DMS79 (cell line): ENCODE measurements around the gene IMPG2.
"Not testable (repeated sequence)": the region's sequence is repeated elsewhere in the genome, so short reads cannot be mapped to it uniquely, and the experiment has no call there.

ENCODE experiments used
- DNase-seq: peaks from one replicate; lab custom pipeline; 2025; lab: John Stamatoyannopoulos, UW

IMPG2 gene

GRCh38 chr3:101320475-101320874 is at the start of gene IMPG2:
TSS of gene IMPG2 (minus strand) at chr3:101320575. CDS start at chr3:101320372, 203 bp downstream.
- no peak for DNase-seq

- DNase-seq: no peak
Observed at GRCh38 chr3:101362406-101362805, 42.0 kb upstream of the IMPG2 start.

GRCh38 chr3:101351829-101352228 is 31.5 kb upstream of the IMPG2 start:
- DNase-seq: no peak

- no peak for DNase-seq
Observed at GRCh38 chr3:101340591-101340990, 20.2 kb upstream of the IMPG2 start.

GRCh38 chr3:101333883-101334282 is 13.5 kb upstream of the IMPG2 start:
- no peak for DNase-seq

DNA sequence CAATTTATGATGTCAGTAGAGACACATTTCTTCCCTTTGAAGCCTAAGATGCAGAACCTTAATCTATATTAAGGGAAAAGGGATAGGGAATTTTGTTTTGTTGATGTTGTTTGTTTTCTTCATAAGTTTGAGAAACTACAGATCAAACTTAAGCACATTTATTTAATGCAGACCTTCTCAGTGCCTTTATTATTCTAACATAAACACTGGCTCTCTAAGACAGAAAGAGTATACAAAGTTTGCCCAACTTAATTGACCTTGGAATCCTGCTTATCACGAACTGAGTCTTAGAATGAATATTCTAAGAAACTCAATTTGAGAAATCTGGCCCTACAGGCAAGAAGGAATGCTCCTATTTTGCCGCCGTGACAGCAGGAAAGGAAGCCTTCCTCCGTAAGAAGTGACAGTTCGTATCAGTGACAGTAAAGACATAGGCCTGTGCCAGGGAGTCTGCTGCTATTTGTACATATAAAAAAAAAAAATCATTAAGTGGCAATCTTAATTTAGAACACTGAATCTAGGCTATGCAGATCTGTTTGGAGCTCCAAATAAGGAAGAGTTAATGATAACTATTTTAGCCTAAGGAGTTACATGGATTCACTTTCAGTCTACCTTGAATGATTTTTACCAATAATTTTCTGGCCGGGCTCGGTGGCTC is 8.8 kb upstream of the IMPG2 start:
- DNase-seq: no peak

DNA sequence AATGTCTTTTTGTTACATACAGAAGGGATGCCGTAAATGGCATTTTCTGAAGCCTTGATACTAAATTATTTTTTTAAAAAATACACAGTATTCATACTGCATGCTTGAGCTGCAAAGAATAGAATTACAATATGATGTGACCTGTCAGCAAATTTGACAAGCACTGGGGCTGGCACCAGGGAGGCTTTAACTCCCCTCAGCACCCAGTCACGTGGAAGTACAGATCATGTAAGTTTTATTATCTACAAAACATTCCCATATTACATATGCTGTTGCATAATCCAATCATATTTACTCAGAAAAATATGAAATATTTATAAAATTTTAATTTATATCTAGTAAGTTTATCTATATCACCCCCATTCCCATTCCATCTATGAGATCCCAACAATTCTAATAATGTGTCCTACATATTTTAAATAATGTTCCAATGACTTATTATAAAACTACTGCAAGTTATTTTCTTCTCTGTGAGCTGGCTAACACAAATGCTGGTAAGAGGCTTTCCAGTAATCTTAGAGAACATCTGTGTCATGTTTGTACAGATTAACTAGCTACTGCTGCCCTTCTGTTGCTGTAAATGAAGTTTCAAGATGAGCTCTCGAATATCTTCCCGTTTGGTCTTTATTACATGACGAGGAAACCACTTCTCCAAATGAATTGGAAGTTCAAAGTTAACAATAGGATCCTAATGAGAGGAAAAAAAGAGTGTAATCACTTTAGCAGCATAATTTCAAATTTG is 5.2 kb upstream of the IMPG2 start:
- no peak for DNase-seq

DNA sequence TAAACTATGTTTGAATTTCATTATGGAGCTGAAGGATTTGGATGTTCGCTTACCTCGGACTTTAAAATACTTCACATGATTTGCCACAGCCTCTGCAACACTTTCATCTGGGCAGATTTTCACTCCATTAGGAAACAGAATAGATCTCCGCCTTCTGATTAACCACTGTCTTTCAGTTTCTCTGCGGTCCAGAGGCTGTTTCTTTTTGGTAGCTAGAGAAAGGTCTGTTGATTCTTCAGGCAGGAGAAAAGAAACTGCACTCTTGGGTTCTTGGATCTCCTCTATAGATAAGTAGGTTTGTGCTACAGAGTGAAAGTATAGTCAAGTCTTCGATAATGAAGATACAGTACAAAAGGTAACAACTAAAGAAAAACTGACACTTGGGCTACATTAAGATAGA is 844 bp downstream of the IMPG2 start:
- DNase-seq: no peak

DNA sequence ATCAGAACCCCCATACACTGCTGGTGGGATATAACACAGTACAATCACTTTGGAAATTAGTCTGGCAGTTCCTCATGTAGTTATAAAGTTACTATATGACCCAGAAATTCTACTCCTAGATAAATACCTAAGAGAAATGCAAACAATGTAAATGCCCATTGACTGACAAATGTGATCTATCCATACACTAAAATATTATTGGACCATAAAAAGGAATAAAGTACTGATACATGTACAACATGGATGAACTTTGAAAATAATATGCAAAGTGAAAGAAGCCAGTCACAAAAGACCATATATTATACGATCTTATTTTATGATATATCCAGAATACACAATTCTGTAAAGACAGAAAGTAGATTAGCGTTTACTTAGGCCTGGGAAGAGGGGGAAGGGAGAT is 7.8 kb downstream of the IMPG2 start:
- DNase-seq: no peak

GRCh38 chr3:101311676-101312075 is 8.7 kb downstream of the IMPG2 start:
- no peak for DNase-seq

GRCh38 chr3:101310978-101311375 is 9.4 kb downstream of the IMPG2 start:
- DNase-seq: no peak

DNA sequence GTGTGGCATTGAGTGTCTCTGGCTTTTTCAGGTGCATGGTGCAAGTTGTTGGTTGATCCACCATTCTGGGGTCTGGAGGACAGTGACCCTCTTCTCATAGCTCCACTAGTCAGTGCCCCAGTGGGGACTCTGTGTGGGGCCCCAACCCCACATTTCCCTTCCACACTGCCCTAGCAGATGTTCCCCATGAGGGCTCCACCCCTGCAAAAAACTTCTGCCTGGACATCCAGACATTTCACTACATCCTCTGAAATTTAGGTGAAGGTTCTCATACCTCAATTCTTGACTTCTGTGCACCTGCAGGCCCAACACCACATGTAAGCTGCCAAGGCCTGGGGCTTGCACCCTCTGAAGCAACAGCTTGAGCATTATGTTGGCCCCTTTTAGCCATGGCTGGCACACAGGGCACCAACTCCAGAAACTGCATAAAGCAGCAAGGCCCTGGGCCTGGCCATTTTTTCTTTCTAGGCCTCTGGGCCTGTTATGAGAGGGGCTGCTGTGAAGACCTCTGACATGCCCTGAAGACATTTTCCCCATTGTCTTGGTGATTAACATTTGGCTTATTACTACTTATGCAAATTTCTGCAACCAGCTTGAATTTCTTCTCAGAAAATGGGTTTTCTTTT is 12.1 kb downstream of the IMPG2 start:
- not testable (repeated sequence) for DNase-seq

GRCh38 chr3:101303836-101304235 is 16.5 kb downstream of the IMPG2 start:
- no peak for DNase-seq

DNA sequence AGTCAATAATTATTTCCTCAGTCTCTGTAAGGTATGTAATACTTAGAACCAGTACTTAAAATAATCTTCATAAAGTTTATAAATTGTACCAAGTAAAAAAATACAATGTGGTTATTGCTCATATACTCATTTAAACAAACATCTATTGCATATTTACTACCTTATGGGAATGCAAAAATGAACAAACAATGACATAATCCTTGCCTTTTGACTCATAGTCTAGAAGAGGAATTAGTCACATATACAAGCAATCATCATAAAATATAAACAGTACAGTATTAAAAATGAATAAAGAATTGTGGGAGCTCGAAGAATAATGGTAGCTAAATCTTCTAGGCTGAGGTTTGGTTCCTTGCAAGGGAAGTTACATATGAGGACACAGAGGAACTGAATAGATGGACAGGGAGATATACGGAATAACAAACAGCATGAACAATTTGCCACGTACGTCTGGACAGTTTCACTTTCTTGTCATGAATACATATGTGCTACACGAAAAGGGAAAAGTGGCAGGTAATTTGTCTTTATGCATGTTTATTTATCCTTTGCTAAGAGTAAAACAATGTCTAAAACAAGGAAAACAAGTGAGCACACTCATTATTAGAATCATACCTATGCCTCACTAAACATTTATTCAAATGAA is 17.2 kb downstream of the IMPG2 start:
- DNase-seq: no peak

DNA sequence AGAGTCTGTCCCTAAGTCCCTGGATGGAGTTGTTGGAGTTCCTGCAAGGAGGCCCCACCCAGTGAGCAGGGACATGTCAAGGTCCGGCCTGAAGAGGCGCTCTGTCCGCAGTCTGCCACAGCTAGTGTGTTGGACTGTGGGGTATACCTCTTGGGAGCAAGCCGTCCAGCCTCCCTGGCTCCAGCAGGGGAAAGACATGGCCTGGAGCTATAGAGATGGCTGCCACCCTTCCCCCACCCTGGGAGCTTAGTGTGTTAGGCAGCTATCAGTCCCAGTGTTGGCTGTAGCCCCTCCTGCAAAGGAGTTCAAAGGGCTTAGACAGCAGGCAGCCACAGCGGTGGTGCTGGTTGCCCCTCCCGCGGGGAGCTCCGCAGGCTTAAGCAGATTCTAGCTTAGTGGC is 20.3 kb downstream of the IMPG2 start:
- DNase-seq: no peak

DNA sequence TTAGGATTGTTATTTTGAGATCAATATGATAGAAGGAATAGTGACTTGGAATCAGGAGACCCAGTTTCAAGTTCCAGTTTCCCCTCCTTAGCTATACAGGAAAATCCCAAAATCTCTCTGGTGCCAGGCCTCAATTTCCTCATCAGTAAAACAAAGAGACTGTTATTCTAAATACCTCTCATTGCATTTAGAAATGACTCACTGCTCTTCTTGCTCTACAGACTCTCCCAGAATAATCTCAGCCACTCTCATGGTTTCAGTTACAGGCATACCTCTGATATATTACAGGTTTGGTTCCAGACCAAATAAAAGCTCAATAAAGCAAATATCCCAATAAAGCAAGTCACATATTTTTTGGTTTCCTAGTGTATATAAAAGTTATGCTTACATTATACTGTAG is 28.3 kb downstream of the IMPG2 start:
- no peak for DNase-seq

- no peak for DNase-seq
Observed at GRCh38 chr3:101288294-101288693, 32.1 kb downstream of the IMPG2 start.

DNA sequence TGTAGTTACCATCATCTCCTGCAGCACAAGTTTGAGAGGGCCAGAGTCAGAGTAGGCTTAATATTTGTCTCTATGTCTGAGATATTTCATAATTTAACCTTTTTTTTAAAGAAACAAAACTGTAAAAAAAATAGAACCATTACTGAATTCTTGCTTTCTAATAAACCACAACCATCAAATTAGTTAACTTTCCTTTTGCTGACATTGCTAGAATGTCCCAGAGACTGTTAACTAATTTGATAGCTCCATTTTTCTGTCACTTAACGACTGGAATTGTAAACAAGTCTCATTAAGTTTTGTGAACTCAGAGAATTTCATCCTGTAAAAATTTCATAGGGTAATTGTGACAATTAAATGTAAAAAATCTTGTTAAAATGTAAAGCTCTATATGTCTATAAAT is 35.6 kb downstream of the IMPG2 start:
- no peak for DNase-seq

DNA sequence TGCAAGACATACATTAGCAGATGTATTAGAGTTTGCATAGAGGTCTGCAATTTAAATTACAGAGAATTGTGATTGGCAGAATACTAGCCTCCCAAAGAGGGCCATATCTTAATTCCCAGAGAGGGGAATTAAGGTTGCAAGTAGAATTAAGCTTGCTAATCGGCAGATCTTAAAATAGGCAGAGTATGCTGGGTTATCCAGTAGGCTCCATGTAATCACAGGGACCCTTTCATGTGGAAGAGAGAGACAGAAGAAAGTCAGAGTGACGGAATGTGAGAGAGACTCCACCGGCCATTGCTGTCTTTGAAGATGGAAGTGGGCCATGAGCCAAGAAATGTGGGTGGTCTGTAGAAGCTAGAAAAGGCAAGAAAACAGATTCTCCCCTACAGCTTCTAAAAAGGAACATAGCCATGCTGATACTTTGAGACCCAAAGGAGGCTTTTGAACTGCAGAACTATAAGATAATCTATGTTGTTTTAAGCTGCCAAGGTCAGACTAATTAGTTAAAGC is 38.8 kb downstream of the IMPG2 start:
- no peak for DNase-seq

DNA sequence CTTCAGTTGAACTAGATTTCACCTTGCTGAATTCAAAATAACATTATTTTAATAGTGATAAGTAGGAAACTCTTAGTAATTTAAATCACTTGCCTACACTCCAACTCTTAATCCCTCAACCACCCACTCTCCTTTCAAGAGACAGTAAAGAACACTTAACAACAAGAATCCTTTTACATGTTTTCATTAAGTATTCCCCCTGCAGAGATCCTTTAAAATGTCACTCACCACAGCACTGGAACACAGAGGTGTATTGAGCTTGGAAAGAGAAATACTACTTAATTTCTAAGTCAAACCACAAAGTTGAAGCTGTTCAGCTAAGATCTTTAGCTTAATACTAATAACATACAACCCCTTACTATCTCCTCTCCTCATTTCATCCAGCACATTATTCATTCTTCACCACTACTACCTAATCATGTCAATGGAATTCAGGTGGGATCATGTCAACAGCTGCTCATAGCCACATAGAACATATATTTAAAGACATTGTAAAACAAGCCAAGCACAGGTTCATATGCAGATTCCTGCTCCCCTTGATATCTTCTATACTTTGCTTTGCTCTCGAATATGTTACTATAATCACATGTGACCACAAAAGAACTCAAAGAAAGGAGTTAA is 40.5 kb downstream of the IMPG2 start:
- peak; percentile 26 for DNase-seq

DNA sequence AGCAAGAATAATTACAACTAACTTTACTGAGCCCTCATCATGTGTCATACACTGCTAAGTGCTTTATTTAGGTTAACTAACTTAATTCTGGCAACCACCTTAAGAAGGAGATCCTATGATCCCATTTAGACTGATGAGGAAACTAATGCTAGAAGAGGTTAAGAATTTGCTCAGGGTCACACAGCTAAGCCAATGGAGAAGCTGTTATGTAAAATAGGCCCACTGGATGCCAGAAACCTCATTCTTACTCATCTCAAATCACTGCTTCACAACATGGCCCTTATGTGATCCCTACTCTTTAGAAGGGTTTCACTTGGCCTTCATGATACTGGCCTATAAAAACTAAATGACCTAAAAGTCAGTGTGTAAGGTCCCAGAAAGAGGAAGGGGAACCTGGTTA is 41.2 kb downstream of the IMPG2 start:
- no peak for DNase-seq

- DNase-seq: no peak
Observed at GRCh38 chr3:101278727-101279126, 41.6 kb downstream of the IMPG2 start.
